ENCODE data around the gene MEF2D.

The MEF2D gene

GRCh38 chr1:156486421-156487344 is 13.9 kb downstream of the MEF2D start:
- no peak for DNase-seq

GRCh38 chr1:156485984-156486383 is 14.6 kb downstream of the MEF2D start:
- no peak for DNase-seq

- no peak for DNase-seq
Observed at GRCh38 chr1:156484480-156485058, 16.0 kb downstream of the MEF2D start.

- no peak for DNase-seq
Observed at GRCh38 chr1:156483397-156483796, 17.2 kb downstream of the MEF2D start.

- no peak for DNase-seq
Observed at GRCh38 chr1:156482276-156482675, 18.3 kb downstream of the MEF2D start.

- no peak for DNase-seq
Observed at GRCh38 chr1:156481527-156481926, 19.0 kb downstream of the MEF2D start.

GRCh38 chr1:156480411-156481192 is 20.0 kb downstream of the MEF2D start:
- peak; percentile 55 to 70 for DNase-seq

GRCh38 chr1:156480016-156480370 is 20.6 kb downstream of the MEF2D start:
- DNase-seq = peak; percentile 74 to 87

- no peak for DNase-seq
Observed at GRCh38 chr1:156479093-156480015, 21.2 kb downstream of the MEF2D start.

GRCh38 chr1:156478250-156478627 is 22.3 kb downstream of the MEF2D start:
- no peak for DNase-seq

GRCh38 chr1:156477526-156478249 is 22.9 kb downstream of the MEF2D start:
- DNase-seq = peak; percentile 15 to 44

- no peak for DNase-seq
Observed at GRCh38 chr1:156476501-156477298, 23.9 kb downstream of the MEF2D start.

- no peak for DNase-seq
Observed at GRCh38 chr1:156475568-156476500, 24.7 kb downstream of the MEF2D start.

- DNase-seq = no peak
Observed at GRCh38 chr1:156474966-156475365, 25.6 kb downstream of the MEF2D start.

- DNase-seq = no peak
Observed at GRCh38 chr1:156471496-156472490, 28.8 kb downstream of the MEF2D start.

- DNase-seq = no peak
Observed at GRCh38 chr1:156470473-156470872, 30.1 kb downstream of the MEF2D start.

GRCh38 chr1:156468693-156469345 is 31.8 kb downstream of the MEF2D start:
- no peak for DNase-seq

- no peak for DNase-seq
Observed at GRCh38 chr1:156467906-156468305, 32.7 kb downstream of the MEF2D start.
